H1 (cell line): ENCODE results near the gene LIPG. TPM values are rescaled to one million over a fixed set of nuclear protein-coding genes. Genes with fewer than 3 reads are reported as not detected.

Source experiments
- CTCF ChIA-PET: fragments of 300-600 bp; sonication (Branson Sonifier 250); formaldehyde crosslinking; loops from one replicate; lab custom pipeline; 2021; ENCODE audit not compliant: partially characterized antibody; lab: Charles Lee
- POLR2A ChIA-PET: fragments of 300-600 bp; sonication (Branson Sonifier 250); formaldehyde crosslinking; loops from one replicate; lab custom pipeline; 2021; ENCODE audit warnings: inconsistent platforms; ENCODE audit not compliant: partially characterized antibody; lab: Charles Lee
- DNase-seq, 2 experiments: peaks; one replicate each; pipeline versions ENCODE4 v3.0.0 to v3.0.0-alpha.2; 2010 to 2022; ENCODE audit warnings: low spot score in 2 of 2, low read depth in 1 of 2, mixed read lengths in 1 of 2
- FAIRE-seq: peaks from 2 replicates; lab custom pipeline; 2011; peaks lifted over from hg19 to GRCh38; lab: Jason Lieb, UNC
- H2AFZ ChIP-seq: 2 replicates; pipeline ENCODE4 v1.8.1; 2012; ENCODE audit warnings: low read length, inconsistent platforms
- H2AK5ac ChIP-seq: 2 replicates; pipeline ENCODE4 v1.6.1; 2013; ENCODE audit warnings: low read depth, low read length
- H2BK120ac ChIP-seq: replicated peaks from 2 replicates; pipeline ENCODE3; 2013; ENCODE audit warnings: low read depth, low read length, inconsistent platforms
- H2BK12ac ChIP-seq: 2 replicates; pipeline ENCODE4 v1.6.1; 2013; ENCODE audit warnings: low read depth, low read length
- H2BK15ac ChIP-seq: 2 replicates; pipeline ENCODE4 v1.6.1; 2013; ENCODE audit warnings: low read length
- H2BK20ac ChIP-seq: 2 replicates; pipeline ENCODE4 v1.6.1; 2013; ENCODE audit warnings: low read length
- H2BK5ac ChIP-seq: 2 replicates; pipeline ENCODE4 v1.6.1; 2013; ENCODE audit warnings: low read depth, low read length
- H3K14ac ChIP-seq: 2 replicates; pipeline ENCODE4 v1.6.1; 2013; ENCODE audit warnings: inconsistent platforms; ENCODE audit not compliant: insufficient read length
- H3K18ac ChIP-seq: 2 replicates; pipeline ENCODE4 v1.6.1; 2013; ENCODE audit warnings: low read length; ENCODE audit errors: extremely low read depth
- H3K23ac ChIP-seq: 2 replicates; pipeline ENCODE4 v1.6.1; 2013; ENCODE audit warnings: inconsistent platforms; ENCODE audit not compliant: insufficient read length
- H3K23me2 ChIP-seq: 2 replicates; pipeline ENCODE4 v1.6.1; 2013; ENCODE audit warnings: low read depth, low read length
- H3K27ac ChIP-seq: 2 replicates; pipeline ENCODE4 v1.6.1; 2011; ENCODE audit warnings: low read depth, low read length, inconsistent platforms
- H3K27me3 ChIP-seq, 4 experiments: replicated peaks in 1 of 4; 1 replicate in 1 of 4; 2 replicates in 3 of 4; pipeline versions ENCODE4 v1.6.1 to v1.8.1; 2011 to 2013; ENCODE audit warnings: low read length in 3 of 4, mild to moderate bottlenecking in 3 of 4, inconsistent platforms in 2 of 4, mixed read lengths in 2 of 4, moderate library complexity in 1 of 4; ENCODE audit not compliant: control insufficient read depth in 3 of 4, insufficient read depth in 3 of 4; ENCODE audit errors: extremely low read depth in 1 of 4
- H3K36me3 ChIP-seq, 4 experiments: 2 replicates each; pipeline versions ENCODE4 v1.6.1 to v1.8.1; 2011 to 2013; ENCODE audit warnings: mild to moderate bottlenecking in 4 of 4, low read length in 3 of 4, moderate library complexity in 2 of 4, control low read depth in 1 of 4, inconsistent platforms in 1 of 4; ENCODE audit not compliant: insufficient read depth in 4 of 4, control insufficient read depth in 2 of 4
- H3K4ac ChIP-seq: replicated peaks from 2 replicates; pipeline ENCODE3; 2013; ENCODE audit warnings: low read length, low read depth, mixed read lengths, inconsistent platforms; ENCODE audit not compliant: insufficient read length
- H3K4me1 ChIP-seq, 4 experiments: replicated peaks in 1 of 4; 1 replicate in 1 of 4; 2 replicates in 3 of 4; pipeline versions ENCODE4 v1.6.1 to v1.8.1; 2011 to 2013; ENCODE audit warnings: low read length in 3 of 4, inconsistent platforms in 2 of 4, mixed read lengths in 1 of 4; ENCODE audit not compliant: insufficient read depth in 4 of 4, control insufficient read depth in 3 of 4
- H3K4me2 ChIP-seq, 2 experiments: 2 replicates each; pipeline versions ENCODE4 v1.6.1 to v1.8.1; 2011 to 2013; ENCODE audit warnings: low read depth in 2 of 2, low read length in 2 of 2, control low read depth in 1 of 2, inconsistent platforms in 1 of 2, mild to moderate bottlenecking in 1 of 2; ENCODE audit not compliant: insufficient read depth in 1 of 2
- H3K4me3 ChIP-seq, 4 experiments: fragments of 200-600, 300-600 bp in 1 of 4; sonication (generic), shearing (Covaris generic), sonication (Bioruptor Twin) in 1 of 4; 2 replicates each; pipeline versions ENCODE4 v1.5.1 to v1.8.1; 2011 to 2016; ENCODE audit warnings: low read length in 4 of 4, low read depth in 3 of 4, control low read depth in 2 of 4, inconsistent platforms in 2 of 4, mild to moderate bottlenecking in 2 of 4, mixed read lengths in 1 of 4, moderate library complexity in 1 of 4; ENCODE audit not compliant: insufficient read depth in 2 of 4; ENCODE audit errors: extremely low read depth in 1 of 4
- H3K56ac ChIP-seq: replicated peaks from 2 replicates; pipeline ENCODE3; 2013; ENCODE audit warnings: low read depth, mild to moderate bottlenecking, mixed read lengths, low read length, inconsistent platforms; ENCODE audit not compliant: insufficient read length
- H3K79me1 ChIP-seq: 2 replicates; pipeline ENCODE4 v1.6.1; 2013; ENCODE audit warnings: low read depth, low read length, control low read depth
- H3K79me2 ChIP-seq, 2 experiments: 2 replicates each; pipeline versions ENCODE4 v1.6.1 to v1.8.1; 2012 to 2013; ENCODE audit warnings: low read length in 2 of 2, mild to moderate bottlenecking in 2 of 2, inconsistent platforms in 1 of 2; ENCODE audit not compliant: insufficient read depth in 2 of 2, control insufficient read depth in 1 of 2
- H3K9ac ChIP-seq, 4 experiments: replicated peaks in 1 of 4; 1 replicate in 1 of 4; 2 replicates in 3 of 4; pipeline versions ENCODE4 v1.6.1 to v1.8.1; 2011 to 2013; ENCODE audit warnings: low read depth in 3 of 4, low read length in 3 of 4, control low read depth in 2 of 4, mild to moderate bottlenecking in 2 of 4, moderate library complexity in 2 of 4, inconsistent platforms in 1 of 4; ENCODE audit errors: extremely low read depth in 1 of 4
- H3K9me3 ChIP-seq, 2 experiments: 2 replicates each; pipeline versions ENCODE4 v1.6.1 to v1.8.1; 2012 to 2013; ENCODE audit warnings: mild to moderate bottlenecking in 2 of 2, moderate library complexity in 2 of 2, control low read depth in 1 of 2, inconsistent platforms in 1 of 2, low read depth in 1 of 2, low read length in 1 of 2, mixed read lengths in 1 of 2; ENCODE audit not compliant: insufficient read depth in 2 of 2
- H4K20me1 ChIP-seq, 2 experiments: replicated peaks in 1 of 2; 2 replicates each; pipeline versions ENCODE3 to v1.8.1; 2011 to 2013; ENCODE audit warnings: inconsistent platforms in 2 of 2, low read length in 2 of 2, mild to moderate bottlenecking in 1 of 2; ENCODE audit not compliant: insufficient read depth in 2 of 2, control insufficient read depth in 1 of 2
- H4K5ac ChIP-seq: 2 replicates; pipeline ENCODE4 v1.6.1; 2013; ENCODE audit warnings: low read length, low read depth, mixed read lengths, inconsistent platforms; ENCODE audit not compliant: insufficient read length
- H4K8ac ChIP-seq: 2 replicates; pipeline ENCODE4 v1.8.0; 2013; ENCODE audit warnings: mild to moderate bottlenecking, moderate library complexity, low read length, inconsistent platforms; ENCODE audit not compliant: insufficient read depth; ENCODE audit errors: extremely low read depth
- H4K91ac ChIP-seq: replicated peaks from 2 replicates; pipeline ENCODE3; 2013; ENCODE audit warnings: low read length, mixed read lengths, inconsistent platforms; ENCODE audit not compliant: insufficient read length
- ASH2L ChIP-seq: fragments of 200-600, 300-600 bp; sonication (generic); IDR thresholded peaks from one replicate; pipeline ENCODE4 v1.7.1; 2017; ENCODE audit warnings: low read length
- BACH1 ChIP-seq: IDR thresholded peaks from 2 replicates; pipeline ENCODE4 v1.6.1; 2012; ENCODE audit warnings: low read length, improper control_type of control experiment
- CBX5 ChIP-seq: fragments of 300-800, 300-1000 bp; sonication (generic); IDR thresholded peaks from 2 replicates; pipeline ENCODE4 v1.7.1; 2016; ENCODE audit warnings: antibody characterized with exemption, low read length, low read depth
- CEBPB ChIP-seq: IDR thresholded peaks from 2 replicates; pipeline ENCODE4 v1.6.1; 2012; ENCODE audit warnings: low read depth, low read length
- CTBP2 ChIP-seq: IDR thresholded peaks from 2 replicates; pipeline ENCODE4 v1.7.0; 2011; ENCODE audit warnings: borderline replicate concordance, mild to moderate bottlenecking, moderate library complexity, mixed read lengths, low read length; ENCODE audit not compliant: insufficient read depth, insufficient read length
- E2F6 ChIP-seq: IDR thresholded peaks from 2 replicates; pipeline ENCODE4 v1.6.1; 2012; ENCODE audit warnings: inconsistent platforms
- JUN ChIP-seq: IDR thresholded peaks from 2 replicates; pipeline ENCODE4 v1.6.1; 2011; ENCODE audit warnings: low read depth, mild to moderate bottlenecking, improper control_type of control experiment, low read length
- KDM1A ChIP-seq: fragments of 200-600, 300-600 bp; sonication (generic); IDR thresholded peaks from 2 replicates; pipeline ENCODE4 v1.7.1; 2016; ENCODE audit warnings: mild to moderate bottlenecking, low read length, borderline replicate concordance
- RBBP5 ChIP-seq: IDR thresholded peaks from 2 replicates; pipeline ENCODE4 v1.7.1; 2012; ENCODE audit warnings: low read depth, mild to moderate bottlenecking, inconsistent platforms, low read length, moderate library complexity, borderline replicate concordance
- SIRT6 ChIP-seq: IDR thresholded peaks from one replicate; pipeline ENCODE4 v1.7.1; 2012; ENCODE audit warnings: low read length, inconsistent platforms
- SIX5 ChIP-seq: IDR thresholded peaks from 2 replicates; pipeline ENCODE4 v1.6.1; 2011; ENCODE audit warnings: mild to moderate bottlenecking, low read depth, low read length
- WGBS, 2 experiments: shearing (Covaris generic) in 1 of 2; methylation state at CpG; one replicate each; pipeline versions ENCODE4 v1.1.6 to v1.1.7; 2013 to 2015; ENCODE audit warnings: low lambda C conversion rate in 2 of 2, mixed read lengths in 2 of 2, inconsistent platforms in 1 of 2, low coverage in 1 of 2, missing lambda C conversion rate in 1 of 2; ENCODE audit not compliant: insufficient replicate concordance in 2 of 2, insufficient coverage in 1 of 2, insufficient read length in 1 of 2; ENCODE audit errors: extremely low coverage in 1 of 2, missing lambda C conversion rate in 1 of 2; 5-methylcytosine and 5-hydroxymethylcytosine counted together
- polyA plus RNA-seq, 7 experiments: library from polyadenylated mRNA; depleted of rRNA in 3 of 7; stranded (reverse) in 5 of 7; unstranded in 2 of 7; fragments of >200 nt in 5 of 7; fragments of 200-250 nt in 2 of 7; gene quantifications; 1 replicate in 5 of 7; 2 replicates in 1 of 7; 4 replicates in 1 of 7; pipeline versions ENCODE4 v1.2.1 to v1.2.3, GENCODE V29; 2011 to 2013; ENCODE audit warnings: missing spikeins in 2 of 7, mixed read lengths in 2 of 7
- total RNA-seq: library from RNA; stranded (reverse); fragmentation: NEBNext Ultra II Directional; extraction: Animal tissue kit (Norgen Biotek cat#: 25700); gene quantifications from 2 replicates; pipeline ENCODE4 v1.2.1, GENCODE V29; 2021

Gene LIPG
- total and polyA plus RNA-seq, 2 of the 8 experiments (the other 6 are each of a cell fraction or from before 2014, with no cell fraction given) = 9.2 to 9.8 TPM

- FAIRE-seq = no peak
- no peak overlapping the region for H3K4me3 ChIP-seq
- TF ChIP-seq CBX5 (no peak), SIRT6 (no peak), CEBPB (no peak), RBBP5 (no peak), JUN (no peak), KDM1A (no peak), BACH1 (no peak), ASH2L (no peak), SIX5 (no peak), E2F6 (no peak), CTBP2 (no peak)
Measured at GRCh38 chr18:49534846-49535601, 26.8 kb upstream of the LIPG start.

More at GRCh38 chr18:49534846-49535601, 26.8 kb upstream of the LIPG start:
- Histone ChIP-seq H3K4me1 (peaks cover 0 to 5% (median 2%) of the 10 kb centered on the region in 4 experiments; a peak in 4 of 7 replicates), H2AFZ (no peak overlapping the region), H2BK12ac (no peak overlapping the region), H2BK120ac (no peak overlapping the region), H3K4me2 (no peak overlapping the region), H3K18ac (no peak overlapping the region), H2BK20ac (no peak overlapping the region), H2BK5ac (no peak overlapping the region), H3K23me2 (no peaks in the 10 kb centered on the region), H2AK5ac (no peak overlapping the region), H3K56ac (no peak overlapping the region), H3K23ac (no peak overlapping the region), H3K36me3 (no peaks in the 10 kb centered on the region; a peak in 1 of 8 replicates), H4K8ac (no peak overlapping the region), H3K27me3 (no peaks in the 10 kb centered on the region), H3K79me2 (no peaks in the 10 kb centered on the region), H3K27ac (no peak overlapping the region), H3K79me1 (no peaks in the 10 kb centered on the region), H4K5ac (no peak overlapping the region), H4K20me1 (no peaks in the 10 kb centered on the region), H3K14ac (no peak overlapping the region), H4K91ac (no peak overlapping the region), H2BK15ac (no peak overlapping the region), H3K9ac (no peak overlapping the region), H3K4ac (no peak overlapping the region), H3K9me3 (no peaks in the 10 kb centered on the region)
- WGBS, 2 experiments = 84% methylated on average over 1 of the region's 1 CpG; no CpG with 5 or more reads in 1 of the 2 experiments
- DNase-seq = no peak
- ChIA-PET CTCF (interaction anchor here (0.9 kb wide), 1 partner anchor 235 kb away, joined by 3 read pairs; no protein-coding TSS in a partner anchor), POLR2A (interaction anchor here (0.6 kb wide), 1 partner anchor 203 kb away, joined by 3 read pairs; no protein-coding TSS in a partner anchor)
